Stimulated activated CD4-positive, alpha-beta T cell treated with anti-CD3 and anti-CD28 coated beads, Interleukin-4, amount 100 ng/mL, for 4 hours (primary cell): ENCODE data around the gene PPIP5K1.

Experiments used
- DNase-seq, 2 experiments: peaks; one replicate each; pipeline ENCODE4 v3.0.0-alpha.2; 2020

PPIP5K1 gene

GRCh38 chr15:43484455-43484854 lies 105.6 kb downstream of the PPIP5K1 start:
- DNase-seq: no peak
